GM21515 (cell line): ENCODE data around the gene JAKMIP3.

ENCODE experiments used
- ATAC-seq: cut with Tn5 transposase; IDR thresholded peaks from one replicate; pipeline ENCODE4 v1.9.1; 2021; ENCODE audit not compliant: unreplicated experiment

JAKMIP3 gene

DNA sequence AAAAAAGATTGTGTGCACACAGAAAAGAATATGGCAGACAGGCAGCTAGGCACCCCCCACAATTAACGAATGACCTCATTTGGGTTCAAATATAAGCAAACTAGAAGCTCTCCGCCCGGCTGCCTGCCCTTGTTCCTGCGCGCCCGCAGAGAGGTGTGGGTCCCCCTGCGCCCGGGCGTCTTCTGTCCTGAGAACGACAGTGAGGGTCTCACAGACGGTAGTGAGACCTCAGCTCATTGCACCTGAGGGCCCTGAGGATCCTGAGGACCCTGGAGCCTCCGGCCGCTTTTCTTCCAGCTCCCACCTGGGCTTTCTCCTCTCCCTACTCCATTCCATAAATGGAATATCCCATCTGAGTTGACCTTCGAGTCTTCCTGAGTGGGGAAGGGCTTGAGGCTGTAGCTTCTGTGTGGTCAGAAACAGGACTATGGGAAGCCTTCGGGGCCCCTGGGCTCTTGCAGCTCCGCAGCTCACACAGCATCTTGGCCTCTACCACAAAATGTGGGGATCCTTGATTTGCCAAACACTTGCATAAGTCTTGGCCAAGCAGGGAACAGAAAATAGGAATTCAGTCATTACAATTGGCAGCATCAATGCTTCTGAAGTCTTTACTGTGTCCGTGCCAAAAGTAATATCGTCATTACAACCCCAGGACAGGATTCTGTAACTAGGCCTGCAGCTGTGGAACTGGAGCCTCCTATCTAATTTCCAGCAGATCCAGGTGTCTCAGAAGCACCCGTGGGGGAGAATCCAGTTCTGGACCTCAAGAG, 43.8 kb downstream of the JAKMIP3 start:
- no peak for ATAC-seq

- ATAC-seq = no peak
These were observed 44.4 kb downstream of the JAKMIP3 start for GRCh38 chr10:132110111-132110521.

- ATAC-seq = no peak
These were observed 45.0 kb downstream of the JAKMIP3 start for GRCh38 chr10:132110713-132111112.

DNA sequence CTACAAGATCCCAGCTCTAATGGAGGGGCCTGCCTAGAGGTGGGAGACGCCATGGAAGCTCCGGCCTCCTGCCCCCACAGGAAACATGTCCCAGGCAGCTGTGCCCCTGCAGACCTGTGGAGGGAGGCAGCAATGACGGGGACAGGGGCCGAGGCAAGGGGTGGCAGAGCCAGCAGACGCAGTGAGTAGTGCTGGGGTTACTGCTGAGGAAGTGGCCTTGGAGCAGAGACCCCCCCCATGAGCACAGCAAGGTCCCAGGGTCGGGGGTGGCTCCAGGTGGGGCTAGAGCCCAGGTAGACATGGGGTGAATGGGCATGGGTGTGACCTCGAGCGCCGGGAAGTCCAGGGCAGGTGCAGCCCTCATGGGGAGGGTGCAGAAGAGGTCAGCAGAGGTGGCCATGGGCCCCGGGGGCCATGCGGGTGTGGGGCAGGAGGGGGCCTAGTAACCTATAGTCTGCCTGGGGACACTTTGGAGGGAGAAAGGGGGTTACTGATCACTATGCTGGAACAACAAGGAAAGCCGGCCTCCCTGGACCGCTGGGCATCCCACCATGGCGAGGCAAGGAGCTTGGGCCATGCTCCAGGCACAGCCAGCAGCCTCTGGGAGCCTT, 45.5 kb downstream of the JAKMIP3 start:
- ATAC-seq = no peak

DNA sequence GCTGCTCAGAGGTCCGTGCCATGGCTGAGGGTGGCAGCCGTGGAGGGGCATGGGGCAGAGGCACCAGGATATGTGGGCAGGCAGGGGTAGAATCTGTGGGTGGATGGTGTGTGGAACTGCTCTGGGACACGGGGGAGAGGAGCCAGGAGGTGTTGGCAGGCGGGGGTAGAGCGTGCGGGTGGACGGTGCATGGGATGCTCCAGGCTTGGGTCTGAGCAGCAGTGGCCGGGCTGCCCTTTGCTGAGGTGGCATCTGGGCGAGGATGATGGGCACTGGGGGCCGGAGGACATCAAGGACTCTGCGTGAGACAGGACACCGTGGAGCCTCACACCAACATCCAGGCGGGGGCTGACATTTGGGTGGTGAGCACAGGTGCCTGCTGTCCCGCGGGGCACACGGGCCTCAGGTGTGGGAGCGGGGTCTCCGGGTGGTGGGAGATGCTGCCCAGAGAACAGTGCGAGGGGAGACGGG, 46.2 kb downstream of the JAKMIP3 start:
- no peak for ATAC-seq

GRCh38 chr10:132112611-132113010, 46.9 kb downstream of the JAKMIP3 start:
- ATAC-seq = no peak

DNA sequence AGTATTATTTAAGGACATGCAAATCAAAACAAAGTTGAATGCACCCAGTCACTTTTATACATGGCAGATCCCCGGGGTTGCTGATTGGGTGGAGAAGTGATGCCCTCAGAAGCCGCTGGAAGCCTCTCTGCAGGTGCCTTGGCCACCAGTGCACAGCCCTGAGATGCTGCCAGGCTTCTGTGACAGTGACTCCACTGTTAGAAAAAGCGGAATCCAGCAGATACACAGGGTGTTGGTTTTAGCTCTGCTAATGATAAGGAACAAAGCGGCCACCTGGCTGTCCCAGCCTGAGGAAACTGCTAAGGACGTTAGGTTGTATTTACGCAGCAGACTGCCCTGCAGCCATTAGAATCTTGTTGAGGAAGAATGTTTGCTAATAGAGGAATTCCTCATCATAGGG, 47.5 kb downstream of the JAKMIP3 start:
- no peak for ATAC-seq

- ATAC-seq = no peak
These were observed 48.1 kb downstream of the JAKMIP3 start for GRCh38 chr10:132113766-132114365.

DNA sequence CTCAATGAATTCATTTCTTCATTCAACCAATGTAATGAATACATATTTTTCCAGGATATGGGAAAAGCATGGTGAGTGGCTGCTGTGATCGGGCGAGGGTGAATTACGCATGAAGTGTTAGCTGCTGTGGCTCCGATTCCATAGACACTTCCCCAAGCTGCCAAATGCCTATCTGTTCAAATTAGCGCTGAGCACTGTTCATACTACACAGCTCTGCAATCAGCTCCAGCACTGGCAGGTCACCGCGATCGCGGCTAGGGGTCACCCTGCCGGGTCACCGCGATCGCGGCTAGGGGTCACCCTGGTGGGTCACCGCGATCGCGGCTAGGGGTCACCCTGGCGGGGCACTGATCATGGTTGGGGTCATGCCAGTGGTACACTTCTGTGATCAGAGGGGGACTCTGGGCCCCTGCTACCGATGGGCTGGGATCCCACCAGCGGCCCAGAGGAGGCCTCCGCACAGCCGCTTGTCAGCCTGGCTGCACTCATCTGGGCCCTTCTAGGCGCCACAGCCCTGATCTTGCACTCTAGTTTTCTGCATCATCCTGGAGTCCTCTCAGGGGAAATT, 49.3 kb downstream of the JAKMIP3 start:
- no peak for ATAC-seq
